HG02885 (cell line): Measurements from ENCODE around the gene RRP12.
A peak's percentile ranks its signal among the peaks of the same experiment; 100 is the strongest.

ENCODE experiments used
- ATAC-seq: cut with Tn5 transposase; IDR thresholded peaks from one replicate; pipeline ENCODE4 v1.9.1; 2021; ENCODE audit warnings: mild to moderate bottlenecking; ENCODE audit not compliant: unreplicated experiment, poor library complexity

The RRP12 gene

DNA sequence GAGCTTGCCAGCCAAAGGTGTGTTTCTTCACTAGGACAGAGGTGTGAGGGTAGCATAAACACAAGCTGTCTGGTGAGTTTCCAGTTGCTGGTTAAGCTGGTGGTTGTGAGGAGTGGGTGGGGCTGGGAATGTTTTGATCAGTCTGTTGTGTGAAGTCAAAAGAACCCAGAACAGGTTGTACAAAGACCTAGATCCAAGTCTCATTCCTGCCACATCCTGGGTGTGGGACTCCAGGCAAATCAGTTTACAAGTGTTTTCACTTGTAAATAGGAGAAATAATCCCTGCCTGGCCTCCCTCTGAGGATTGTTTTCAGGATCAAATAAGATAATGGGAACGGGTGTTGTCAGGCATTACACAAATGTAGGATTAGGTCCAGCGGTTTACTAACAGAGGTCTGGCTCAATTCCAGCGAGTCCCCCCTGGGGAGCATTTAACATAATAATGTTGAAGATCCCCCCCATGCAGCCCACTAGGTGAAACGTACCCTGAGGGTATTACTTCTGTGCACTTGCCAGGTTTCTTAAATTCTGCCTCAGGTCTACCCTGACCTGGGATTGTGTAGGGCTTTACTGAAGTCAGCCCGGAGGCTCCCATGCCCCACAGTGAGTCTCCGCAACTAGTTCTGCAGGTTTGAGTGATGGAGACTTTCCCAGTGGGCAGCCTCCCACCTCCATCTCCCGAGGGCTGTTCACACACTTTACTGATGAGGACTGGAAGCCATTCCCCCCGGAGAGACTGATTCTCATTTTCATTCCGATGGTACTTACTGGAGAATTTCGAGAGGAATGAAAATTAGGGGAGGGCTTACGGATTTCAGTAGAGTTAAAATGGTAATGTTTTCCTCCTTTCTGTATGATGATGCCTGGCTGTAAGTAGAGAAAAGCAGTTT lies 64.0 kb downstream of the RRP12 start:
- no peak for ATAC-seq

DNA sequence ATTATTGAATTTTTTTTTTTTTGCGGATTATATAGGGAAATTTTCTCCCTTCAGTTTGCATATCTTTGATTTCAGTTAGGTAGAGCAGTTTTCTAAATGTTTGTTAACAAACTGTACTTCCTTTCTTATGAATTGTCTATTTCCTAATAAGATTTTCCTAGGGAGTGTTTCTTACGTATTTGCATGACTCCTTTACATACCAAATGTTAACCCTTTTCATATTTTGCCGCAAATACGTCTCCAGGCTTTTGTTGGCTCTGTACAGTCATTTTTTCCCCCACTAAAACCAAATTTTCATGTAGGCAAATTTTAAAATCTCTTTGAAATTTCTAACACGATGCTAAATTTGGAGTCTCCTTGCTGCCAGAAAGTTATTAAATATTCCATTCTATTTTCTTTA lies 64.7 kb downstream of the RRP12 start:
- no peak for ATAC-seq

DNA sequence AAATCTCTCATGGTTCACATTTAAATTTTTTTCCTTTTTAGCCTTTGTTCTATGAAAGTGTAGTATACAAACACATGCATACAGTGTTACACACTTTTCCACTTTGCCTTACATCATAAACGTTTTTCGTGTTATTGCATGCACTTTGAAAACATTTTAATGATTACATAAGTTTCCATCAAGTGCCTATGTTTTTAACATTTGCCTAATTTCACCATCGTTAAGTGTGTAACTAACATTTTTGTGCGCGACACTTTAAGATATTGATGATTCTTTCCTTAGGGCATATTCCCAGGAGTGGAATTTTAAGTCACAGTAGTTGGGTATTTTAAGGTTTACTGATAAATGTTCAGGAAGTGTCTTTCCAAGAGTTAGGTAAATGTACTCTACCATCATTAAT lies 65.1 kb downstream of the RRP12 start:
- ATAC-seq, result no peak

DNA sequence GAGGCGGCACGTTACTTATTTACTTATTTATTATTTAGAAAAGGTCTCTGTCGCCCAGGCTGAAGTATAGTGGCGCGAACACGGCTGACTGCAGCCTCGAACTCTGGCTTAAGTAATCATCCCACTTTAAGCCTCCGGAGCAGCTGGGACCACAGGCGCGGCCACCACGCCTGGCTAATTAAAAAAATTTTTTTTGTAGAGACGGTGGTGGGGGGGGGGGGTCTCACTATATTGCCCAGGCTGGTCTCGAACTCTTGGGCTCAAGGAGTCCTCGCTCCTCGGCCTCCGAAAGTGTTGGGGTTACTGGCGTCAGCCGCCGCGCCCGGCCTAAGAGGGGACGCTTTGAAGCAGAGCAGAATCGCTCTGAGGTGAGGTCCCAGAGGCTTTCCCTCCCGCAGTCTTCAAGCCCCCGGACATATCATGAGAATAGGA lies 65.9 kb downstream of the RRP12 start:
- ATAC-seq, result no peak

DNA sequence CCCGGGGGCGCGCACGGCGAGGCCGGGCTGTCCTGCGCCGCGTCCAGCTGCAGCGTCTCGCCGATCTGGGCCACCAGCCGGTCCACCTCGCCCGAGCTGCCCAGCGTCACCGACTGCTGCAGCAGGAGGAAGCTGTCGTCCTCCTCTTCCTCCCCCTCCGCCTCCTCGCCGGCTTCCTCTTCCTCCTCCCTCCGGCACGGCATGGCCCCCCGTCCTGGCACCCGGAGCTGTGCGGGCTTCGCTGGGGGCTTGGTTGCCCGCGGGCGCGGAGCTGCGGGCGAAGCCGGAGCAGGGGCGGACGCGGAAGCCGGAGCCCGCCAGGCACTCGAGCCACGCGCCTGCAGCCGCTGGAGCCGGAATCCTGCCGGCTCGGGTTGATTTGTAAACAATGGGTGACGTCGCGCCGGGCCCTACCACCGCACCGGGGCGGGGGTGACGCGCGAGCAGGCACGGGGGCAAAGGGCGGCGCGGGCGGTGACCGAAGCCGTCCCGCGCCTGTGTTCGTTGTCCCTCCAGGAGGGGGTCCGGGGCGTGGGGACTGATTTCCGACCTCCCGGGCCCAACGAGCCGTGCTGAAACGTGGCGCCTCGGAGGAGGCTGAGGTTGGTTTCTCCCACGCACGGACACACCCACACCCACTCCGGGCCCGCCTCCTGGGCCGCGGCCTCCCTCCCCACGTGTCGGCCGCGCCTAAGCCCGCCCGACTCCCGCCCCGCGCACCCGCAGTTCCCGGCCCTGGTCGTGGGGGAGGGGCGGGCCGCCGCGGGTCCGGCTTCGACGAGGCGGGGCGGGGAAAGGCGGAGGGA lies 66.6 kb downstream of the RRP12 start, which contains the start of gene FRAT2:
TSS of gene FRAT2 (minus strand) at position 360 of the 806 bp plus-strand sequence. CDS start at position 203, 157 bp downstream.
- peak; percentile 79 for ATAC-seq

DNA sequence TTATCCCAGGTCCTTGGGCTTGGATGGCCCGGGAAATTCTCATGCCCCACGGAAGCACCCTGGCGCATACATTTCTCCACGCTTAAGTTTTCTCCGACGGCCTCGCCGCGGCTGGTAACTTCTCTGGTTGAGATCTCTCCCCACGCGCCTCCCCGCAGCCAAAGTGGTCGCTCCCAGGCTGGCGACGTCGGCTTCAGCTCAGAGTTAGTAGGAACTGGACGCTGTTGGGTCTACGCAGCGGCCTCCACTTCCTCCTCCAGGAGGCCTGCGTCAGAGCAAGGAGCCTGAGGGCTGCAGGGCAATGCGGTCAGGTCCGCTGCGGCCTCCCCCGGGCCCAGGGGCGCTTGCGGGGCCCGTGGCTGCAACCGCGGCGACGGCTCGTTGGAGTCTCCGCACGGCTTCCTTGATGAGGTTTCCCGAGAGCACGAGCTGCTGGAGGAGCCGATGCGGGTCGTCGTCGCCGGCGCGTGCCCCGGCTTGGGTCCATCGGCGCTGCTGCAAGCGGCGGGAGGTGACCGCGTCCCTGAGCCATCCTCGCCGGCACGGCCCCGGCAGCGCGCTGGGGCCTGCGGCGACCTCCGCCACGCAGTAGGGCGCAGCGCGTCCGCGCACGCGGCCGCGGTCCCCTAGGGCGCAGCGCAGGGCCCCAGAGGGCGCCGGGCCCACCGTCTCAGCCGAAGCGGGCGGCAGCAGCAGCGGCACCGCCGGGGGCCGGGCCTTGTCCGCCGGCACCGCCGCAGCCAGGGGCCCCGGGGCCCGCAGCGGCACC lies 67.4 kb downstream of the RRP12 start:
- peak; percentile 25 for ATAC-seq

DNA sequence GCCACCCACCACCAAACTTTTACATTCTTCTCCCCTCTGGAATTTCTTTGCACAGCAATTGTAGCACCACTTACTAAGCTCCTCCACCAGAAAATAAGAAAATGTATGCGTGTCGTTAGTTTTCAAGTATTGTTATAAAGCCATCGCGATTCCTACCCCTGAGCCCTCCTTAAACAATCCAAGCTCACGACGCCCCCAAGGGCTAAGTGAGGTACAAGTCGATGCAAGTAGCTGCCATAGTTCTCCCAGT lies 67.9 kb downstream of the RRP12 start:
- no peak for ATAC-seq

DNA sequence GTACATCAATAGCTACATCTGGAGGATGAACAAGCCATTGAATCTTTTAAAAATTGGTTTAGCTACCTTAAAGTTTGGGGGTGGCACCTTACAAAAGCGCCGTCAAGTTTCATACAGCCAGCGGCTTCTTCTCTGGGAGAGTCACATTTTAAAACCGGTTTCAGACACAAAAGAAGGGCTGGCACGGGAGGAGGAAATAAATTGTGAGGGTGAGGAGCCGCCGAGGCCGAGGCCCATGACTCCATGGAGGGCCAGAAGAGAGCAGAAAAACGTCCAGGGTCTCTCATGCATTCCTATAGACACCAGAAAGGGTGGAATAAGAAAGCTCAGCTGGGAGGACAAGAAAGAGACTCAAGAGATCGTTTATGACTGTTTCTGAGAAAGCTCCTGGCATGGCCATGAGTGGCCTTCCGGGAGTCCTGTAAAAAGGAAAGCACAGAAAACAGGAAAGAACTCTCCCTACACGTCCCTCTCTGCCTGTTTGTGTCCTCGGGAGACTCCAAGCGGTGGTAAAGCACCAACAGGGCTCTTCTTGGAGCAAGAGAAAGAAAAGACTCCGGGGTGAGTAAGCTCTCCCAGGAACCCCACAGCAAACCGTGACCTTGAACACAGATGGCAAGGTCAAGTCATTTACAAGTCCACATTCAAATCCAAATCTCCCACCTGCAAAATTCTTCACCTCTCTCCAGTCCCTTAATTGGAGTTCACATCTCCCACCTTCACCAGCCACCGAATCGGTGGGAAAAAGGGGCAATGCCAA lies 68.4 kb downstream of the RRP12 start:
- ATAC-seq, result no peak

DNA sequence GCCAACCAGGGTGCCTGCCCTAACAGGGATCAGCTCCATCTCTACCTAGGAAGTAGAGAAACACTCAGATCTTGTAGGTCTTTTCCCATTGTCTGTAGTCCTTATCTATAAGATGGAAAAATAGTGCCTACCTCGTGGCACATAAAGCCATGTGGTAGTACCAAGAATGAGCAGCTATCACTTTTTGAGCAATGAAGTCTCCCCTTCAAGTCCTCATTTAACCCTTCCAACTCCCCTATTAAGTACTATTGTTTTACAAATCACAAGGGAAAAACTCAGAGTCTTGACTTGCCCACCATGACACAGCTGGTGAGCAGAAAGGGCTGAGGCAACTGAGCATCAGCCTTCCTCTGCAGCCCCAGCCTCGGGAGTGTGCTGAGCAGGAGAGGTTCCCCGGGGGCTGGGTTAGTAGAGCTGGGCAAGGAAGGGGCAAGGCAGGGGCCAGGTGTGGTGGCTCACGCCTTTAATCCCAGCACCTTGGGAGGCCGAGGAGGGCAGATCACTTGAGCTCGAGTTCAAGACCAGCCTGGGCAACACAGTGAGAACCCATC lies 69.9 kb downstream of the RRP12 start:
- no peak for ATAC-seq

DNA sequence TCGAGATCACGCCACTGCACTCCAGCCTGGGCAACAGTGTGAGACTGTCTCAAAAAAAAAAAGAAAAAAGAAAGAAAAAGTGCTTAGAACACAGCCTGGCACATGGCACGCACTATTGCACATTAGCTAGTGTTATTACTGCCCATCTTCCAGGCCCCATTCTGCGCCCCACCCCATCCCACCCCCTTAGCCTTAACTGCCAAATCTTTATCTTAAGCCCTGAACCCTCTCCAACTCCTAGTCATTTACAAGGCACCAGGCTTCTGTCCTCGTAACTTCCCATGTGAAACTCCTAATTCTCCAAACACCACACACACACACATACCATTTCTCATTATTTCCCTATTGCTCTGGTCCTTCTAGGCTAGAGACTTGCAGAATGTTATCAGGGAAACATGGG lies 71.4 kb downstream of the RRP12 start:
- no peak for ATAC-seq

DNA sequence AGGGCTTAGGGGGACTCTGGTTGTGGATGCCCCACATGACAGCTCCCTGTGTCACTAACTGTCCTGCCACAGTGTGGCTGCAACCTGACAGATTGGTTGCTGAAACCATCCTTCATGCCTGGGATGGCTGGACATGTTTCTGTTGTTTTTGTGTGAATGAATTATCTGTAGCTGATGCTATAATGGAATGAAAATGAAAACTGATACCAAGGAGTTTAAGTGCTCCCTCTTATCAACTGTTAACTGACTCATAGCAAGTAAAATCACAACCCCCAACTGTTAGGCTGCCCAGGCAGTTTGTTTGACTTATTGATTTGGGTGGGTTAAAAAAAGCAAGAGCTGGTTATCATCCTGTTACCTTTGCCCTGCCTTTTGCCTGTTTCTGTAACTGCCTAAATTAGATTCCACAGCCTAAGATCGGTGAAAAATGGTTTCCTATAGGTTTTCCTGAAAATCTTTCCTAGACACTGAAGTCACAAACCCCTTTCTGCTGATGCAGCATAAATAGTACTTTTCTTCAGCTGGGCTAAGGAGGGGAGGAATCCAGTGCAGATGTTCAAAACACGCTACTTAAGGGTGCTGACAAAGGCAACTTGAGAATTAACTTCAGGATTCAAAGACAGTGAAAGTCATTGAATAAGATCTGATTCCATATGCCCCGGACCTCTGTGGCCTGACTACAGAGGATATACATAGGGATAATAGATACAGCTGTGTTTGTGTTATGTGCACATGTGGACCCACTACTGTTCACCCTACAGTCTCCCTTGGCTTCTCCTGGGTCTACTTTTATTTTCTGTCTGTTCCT lies 72.3 kb downstream of the RRP12 start:
- no peak for ATAC-seq

DNA sequence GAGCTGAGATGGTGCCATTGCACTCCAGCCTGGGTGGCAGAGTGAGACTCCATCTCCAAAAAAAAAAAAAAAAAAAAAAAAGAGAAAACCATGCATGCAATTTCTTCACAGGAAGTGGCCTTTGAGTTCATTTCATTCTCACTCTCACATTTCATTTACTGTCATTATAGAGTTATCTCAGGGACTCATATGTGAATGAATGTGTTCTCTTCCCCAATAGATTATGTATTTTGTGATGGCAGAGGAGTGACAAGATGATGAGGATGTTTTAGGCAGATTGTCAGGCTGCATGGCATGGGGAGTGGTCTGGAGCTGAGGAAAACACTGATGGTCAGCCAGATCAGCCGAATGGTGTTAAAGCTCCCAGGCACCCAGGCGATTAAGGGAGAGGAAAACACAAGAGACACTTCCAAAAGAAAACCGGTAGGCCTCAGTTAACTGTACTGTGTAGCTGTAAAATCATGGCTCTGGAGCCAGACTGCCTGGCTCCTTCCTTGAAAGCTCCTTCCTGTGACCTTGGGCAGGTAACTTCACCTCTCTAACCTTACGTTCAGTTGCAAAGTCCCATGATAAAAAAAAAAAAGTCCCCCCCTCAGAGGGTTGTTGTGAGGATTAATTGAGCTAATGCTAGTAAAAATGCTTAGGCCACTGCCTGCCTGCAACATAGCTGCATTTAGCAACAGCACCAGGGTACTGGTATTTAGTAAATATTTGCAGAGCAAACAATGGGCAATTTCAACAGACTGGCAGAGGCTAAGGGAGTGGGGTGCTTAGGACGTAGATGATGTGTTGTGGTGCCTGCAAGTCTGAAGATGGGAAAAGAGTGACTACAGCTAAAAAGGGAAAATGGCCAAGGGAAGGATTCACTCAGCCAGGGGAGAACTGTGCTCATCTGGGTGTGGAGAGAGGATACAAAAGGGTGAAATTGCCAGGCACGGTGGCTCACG lies 73.5 kb downstream of the RRP12 start:
- ATAC-seq, result no peak

DNA sequence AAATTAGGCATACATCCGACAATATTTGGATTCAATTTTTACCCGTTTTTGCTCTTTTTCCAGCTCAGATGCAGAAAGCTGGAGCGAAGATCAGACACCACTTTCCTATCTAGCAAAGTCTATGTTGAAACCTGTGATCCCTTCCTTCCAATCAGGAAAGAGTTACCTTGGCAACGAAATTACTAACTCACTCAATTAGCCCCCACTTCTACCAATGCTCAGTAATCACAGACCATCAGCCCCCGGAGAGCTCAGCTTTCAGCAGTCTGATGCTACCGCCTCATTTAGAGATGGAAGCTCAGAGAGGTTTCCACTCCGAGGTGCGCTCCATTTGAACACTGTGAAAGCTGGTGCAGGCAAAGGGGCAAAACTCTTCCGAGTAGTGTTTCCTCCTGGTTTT lies 75.4 kb downstream of the RRP12 start:
- ATAC-seq, result no peak

DNA sequence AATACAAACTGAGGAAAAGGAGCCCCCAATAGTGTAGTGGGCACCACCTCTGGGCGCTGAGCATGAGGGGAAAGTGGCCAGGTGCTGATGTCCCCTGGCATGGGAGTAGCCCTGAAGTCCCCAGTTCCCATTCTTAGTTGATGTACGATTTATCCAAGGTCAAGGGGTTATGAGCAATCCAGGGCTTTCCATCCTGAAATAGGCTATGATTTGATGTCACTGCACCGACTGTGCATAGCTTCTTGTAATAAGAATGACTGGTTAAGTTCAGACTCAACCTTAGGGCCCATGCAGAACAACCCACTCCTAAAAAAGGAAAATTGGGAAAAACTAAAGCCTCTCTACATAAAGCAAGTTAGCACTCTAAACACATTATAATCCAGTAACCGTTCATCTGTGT lies 77.6 kb downstream of the RRP12 start:
- ATAC-seq, result no peak

DNA sequence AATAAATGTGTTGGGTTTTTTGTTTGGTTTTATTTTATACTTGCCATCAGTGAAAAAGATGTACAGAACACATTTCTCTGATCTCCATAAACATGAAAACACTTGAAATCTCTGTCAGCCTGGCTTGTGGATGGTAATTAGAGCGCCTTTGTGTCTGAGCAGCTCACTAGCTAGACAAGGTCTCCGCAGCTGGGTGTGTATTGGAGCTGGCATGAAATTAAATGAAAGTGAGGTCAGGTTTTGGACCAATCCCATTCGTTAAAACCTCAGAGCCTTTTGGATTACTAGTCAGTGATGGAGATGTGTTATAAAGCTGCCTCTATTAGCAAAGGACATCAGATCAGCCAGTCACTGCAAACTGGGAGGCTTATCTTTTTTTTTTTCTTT lies 79.3 kb downstream of the RRP12 start:
- no peak for ATAC-seq

DNA sequence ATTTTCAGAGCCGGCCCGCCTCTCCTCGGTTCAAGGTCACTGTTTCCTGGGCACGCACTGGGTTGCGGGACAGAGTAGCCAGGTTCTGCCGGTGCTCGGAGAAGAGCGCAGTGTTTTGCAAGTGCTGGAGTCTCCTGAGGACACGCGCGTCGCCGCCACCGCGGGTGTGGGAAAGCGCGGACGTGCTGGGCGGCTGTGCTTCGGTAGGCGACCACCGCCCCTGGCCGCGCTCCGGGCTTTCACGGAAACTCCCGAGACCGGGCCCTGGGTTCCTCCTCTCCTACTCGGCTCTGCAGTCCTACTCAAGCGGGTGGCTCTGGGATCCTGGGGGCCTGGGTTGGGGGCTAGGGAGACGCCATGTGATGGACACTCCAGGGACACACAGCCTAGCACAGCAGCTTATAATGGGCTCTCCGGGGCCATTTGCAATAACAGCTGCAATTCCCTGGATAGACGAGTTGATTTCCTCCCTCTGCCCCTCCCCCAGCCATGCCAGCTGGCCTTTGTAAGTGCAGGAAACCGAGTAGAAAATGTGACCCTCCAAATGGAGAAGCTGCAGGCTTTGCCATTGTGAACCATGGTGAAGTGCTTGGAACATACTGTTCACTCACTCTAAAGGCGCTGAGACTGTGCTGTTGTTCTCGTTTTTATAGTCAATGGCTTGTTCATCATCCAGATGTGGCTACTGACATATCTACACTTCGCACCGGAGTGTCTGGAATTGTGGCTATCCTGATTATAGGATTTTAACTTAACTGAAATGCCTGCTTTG lies 79.9 kb downstream of the RRP12 start:
- no peak for ATAC-seq

DNA sequence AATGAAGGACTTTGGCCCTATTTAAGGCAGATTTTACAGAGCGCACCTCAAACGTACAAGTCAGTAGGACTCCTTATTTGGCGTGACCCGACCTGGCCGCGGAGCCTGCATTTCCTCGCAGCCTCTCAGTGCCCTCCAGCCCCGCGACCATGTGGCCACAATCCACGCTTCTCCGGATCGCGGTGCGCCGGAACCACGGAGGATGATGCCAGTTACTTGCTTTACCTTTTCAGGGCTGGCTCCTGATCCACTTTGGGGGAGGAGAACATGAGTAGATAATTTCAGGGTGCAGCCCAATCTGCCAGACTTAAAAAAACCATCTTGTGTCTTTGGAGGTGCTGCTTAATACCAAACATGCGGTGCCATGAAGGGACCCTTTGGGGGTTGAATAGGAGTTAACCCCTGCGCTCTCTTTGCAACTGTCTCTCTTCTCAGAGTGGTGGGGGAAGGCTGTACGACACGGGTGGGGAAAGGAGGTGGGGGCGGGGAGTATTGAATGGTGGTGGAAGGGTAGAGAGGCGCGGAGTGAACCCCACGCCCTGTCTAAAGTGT lies 80.6 kb downstream of the RRP12 start:
- no peak for ATAC-seq
